ENCODE data around the gene IL31. TPM values are rescaled to one million over a fixed set of nuclear protein-coding genes. Genes with fewer than 3 reads are reported as not detected.

IL31 gene
- total and polyA plus RNA-seq, 2 of the 4 experiments (the other 2 are of a cell fraction), result not detected

GRCh38 chr12:122202017-122202416 lies 28.0 kb upstream of the IL31 start:
- POLR2A ChIA-PET (ENCODE audit: unreplicated experiment), result interaction anchor here (0.6 kb wide), 1 partner anchor 237 kb away, joined by 6 read pairs; no protein-coding TSS in a partner anchor
- DNase-seq (no peak), ATAC-seq (ENCODE audit: low read depth) (no peak)
- peaks cover 14% of the 10 kb centered on the region for H4K20me1 ChIP-seq (ENCODE audit: insufficient read depth, low read length)
- no peak overlapping the region for H2AK5ac ChIP-seq (ENCODE audit: low read depth, low read length)
- H2AK9ac ChIP-seq (replicated peaks; ENCODE audit: low read depth, low read length, poor library complexity), result no peak overlapping the region
- no peak overlapping the region for H2AFZ ChIP-seq (replicated peaks; ENCODE audit: low read length, poor library complexity)
- peaks cover 4% of the 10 kb centered on the region for H3K4me1 ChIP-seq (ENCODE audit: control insufficient read depth, insufficient read depth, low read length)
- H4K5ac ChIP-seq (ENCODE audit: low read depth, low read length), result no peak overlapping the region
- dilution Hi-C loops (cut with HindIII; ENCODE audit: low sequenced_read_pairs, unreplicated experiment) (no loop called here), in situ Hi-C loops (cut with MboI; ENCODE audit: low sequenced_read_pairs) (no loop called here), intact Hi-C loops (cut with micrococcal nuclease) (no loop called here)
- H3K79me1 ChIP-seq (ENCODE audit: low read depth in 1 of 2, low read length in 2 of 2), result no peaks in the 10 kb centered on the region
- no peak overlapping the region for H2BK120ac ChIP-seq (ENCODE audit: low read depth, low read length)
- H3K4me2 ChIP-seq (ENCODE audit: low read depth, low read length), result no peak overlapping the region
- H3K36me3 ChIP-seq (ENCODE audit: control insufficient read depth, insufficient read depth, low read length), result peaks cover 5% of the 10 kb centered on the region
- H3K27me3 ChIP-seq (ENCODE audit: control insufficient read depth, insufficient read depth, low read length), result peaks cover 22% of the 10 kb centered on the region
- no TSS peak for BruUV-seq (replicated peaks)
- no peak overlapping the region for H3K23ac ChIP-seq (ENCODE audit: low read depth, low read length)
- CTCF ChIA-PET, result no interaction called here
- no peak overlapping the region for H3K4me3 ChIP-seq (ENCODE audit: insufficient read depth, low read depth, low read length)
- no peak overlapping the region for H3K27ac ChIP-seq (ENCODE audit: insufficient read depth, low read length)
- no peak overlapping the region for H3K9ac ChIP-seq (ENCODE audit: low read depth, low read length)
- H3K9me3 ChIP-seq (ENCODE audit: control insufficient read depth, insufficient read depth, low read length), result no peaks in the 10 kb centered on the region
- no peak for TF ChIP-seq CTCF (conservative IDR thresholded peaks at IDR 0.05; ENCODE audit: low read depth, low read length)
- TF ChIP-seq CEBPB (IDR thresholded peaks at IDR 0.05; ENCODE audit: low read depth, low read length), result no peak
- no peak for TF ChIP-seq MXI1 (IDR thresholded peaks at IDR 0.05; ENCODE audit: borderline replicate concordance, low read depth, low read length)
- TF ChIP-seq ELK1 (IDR thresholded peaks at IDR 0.05; ENCODE audit: borderline replicate concordance, low read depth, low read length), result no peak
- TF ChIP-seq NFE2L2 (IDR thresholded peaks at IDR 0.05; ENCODE audit: low read depth, low read length), result no peak
- no peak for TF ChIP-seq POLR2A (IDR thresholded peaks at IDR 0.05; ENCODE audit: low read depth, low read length)
- TF ChIP-seq RCOR1 (IDR thresholded peaks at IDR 0.05; ENCODE audit: insufficient replicate concordance, low read length), result no peak
- no peak for TF ChIP-seq RAD21 (IDR thresholded peaks at IDR 0.05; ENCODE audit: low read length)
- TF ChIP-seq CHD1 (IDR thresholded peaks at IDR 0.05; ENCODE audit: low read depth, low read length), result no peak
- TF ChIP-seq MAFK (IDR thresholded peaks at IDR 0.05; ENCODE audit: low read depth, low read length), result no peak
- no peak for TF ChIP-seq BHLHE40 (IDR thresholded peaks at IDR 0.05; ENCODE audit: low read depth, low read length)
- no peak for TF ChIP-seq MAZ (IDR thresholded peaks at IDR 0.05; ENCODE audit: borderline replicate concordance, low read depth, low read length)
- no peak for TF ChIP-seq USF2 (IDR thresholded peaks at IDR 0.05; ENCODE audit: low read depth, low read length)
- TF ChIP-seq SMC3 (IDR thresholded peaks at IDR 0.05; ENCODE audit: low read depth, low read length), result no peak
- TF ChIP-seq FOS (IDR thresholded peaks at IDR 0.05; ENCODE audit: low read depth, low read length), result no peak
- TF ChIP-seq RFX5 (IDR thresholded peaks at IDR 0.05; ENCODE audit: low read depth, low read length), result no peak
- WGBS, 2 experiments (ENCODE audit: extremely low coverage in 2 of 2, insufficient read length in 1 of 2), result 100% methylated on average over 3 of the region's 6 CpGs; no CpG with 5 or more reads in 1 of the 2 experiments
- H3K56ac ChIP-seq (ENCODE audit: extremely low read depth, insufficient read depth, low read length), result no peak overlapping the region
- no peak overlapping the region for H2BK20ac ChIP-seq (ENCODE audit: low read depth, low read length)
- no peak overlapping the region for H3K18ac ChIP-seq (ENCODE audit: low read depth, low read length)
- peaks cover 4% of the 10 kb centered on the region; the same call in 1 of the 2 replicates for H3K9me1 ChIP-seq (ENCODE audit: insufficient read depth, low read length)
- no peak overlapping the region for H4K8ac ChIP-seq (ENCODE audit: low read depth in 2 of 2, low read length in 2 of 2)
- no peak overlapping the region for H2BK15ac ChIP-seq (ENCODE audit: low read depth, low read length)
- no peak overlapping the region for H4K91ac ChIP-seq (ENCODE audit: insufficient read depth, low read depth, low read length)
- no peak overlapping the region for H3K14ac ChIP-seq (replicated peaks; ENCODE audit: low read depth, low read length)
- no peak overlapping the region for H2BK5ac ChIP-seq (ENCODE audit: low read depth, low read length, poor library complexity, severe bottlenecking)
- no peak overlapping the region for H3K4ac ChIP-seq (ENCODE audit: low read depth, low read length)

All from IMR-90 (cell line).